Superior temporal gyrus (tissue), 1 donor: ENCODE measurements around the gene EPHA8.

ENCODE experiments used
- DNase-seq: peaks from one replicate; pipeline ENCODE4 v3.0.0-alpha.2; 2016; ENCODE audit errors: extremely low spot score

Gene EPHA8

GRCh38 chr1:22645931-22646330 lies 82.6 kb downstream of the EPHA8 start:
- DNase-seq = no peak

- DNase-seq = no peak
Observed at GRCh38 chr1:22646384-22646783, 83.1 kb downstream of the EPHA8 start.

- no peak for DNase-seq
Observed at GRCh38 chr1:22650089-22650693, 86.9 kb downstream of the EPHA8 start.

GRCh38 chr1:22651941-22652856 lies 88.9 kb downstream of the EPHA8 start:
- no peak for DNase-seq

- DNase-seq = no peak
Observed at GRCh38 chr1:22652881-22653316, 89.6 kb downstream of the EPHA8 start, which contains the start of gene C1QB. Gene C1QB, plus strand, starts transcription at chr1:22653236. Its CDS starts 6,227 bp downstream, at chr1:22659463.
